NB4 (cell line): ENCODE data around the gene MBD3L5.

Experiments
- MYC ChIP-seq: IDR thresholded peaks from 2 replicates; pipeline ENCODE4 v1.6.1; 2011; ENCODE audit warnings: low read depth, low read length
- TF ChIP-seq, protein P1 (sequence below): IDR thresholded peaks from one replicate; pipeline ENCODE4 v1.5.1; 2012; ENCODE audit warnings: low read depth, low read length

DNA sequence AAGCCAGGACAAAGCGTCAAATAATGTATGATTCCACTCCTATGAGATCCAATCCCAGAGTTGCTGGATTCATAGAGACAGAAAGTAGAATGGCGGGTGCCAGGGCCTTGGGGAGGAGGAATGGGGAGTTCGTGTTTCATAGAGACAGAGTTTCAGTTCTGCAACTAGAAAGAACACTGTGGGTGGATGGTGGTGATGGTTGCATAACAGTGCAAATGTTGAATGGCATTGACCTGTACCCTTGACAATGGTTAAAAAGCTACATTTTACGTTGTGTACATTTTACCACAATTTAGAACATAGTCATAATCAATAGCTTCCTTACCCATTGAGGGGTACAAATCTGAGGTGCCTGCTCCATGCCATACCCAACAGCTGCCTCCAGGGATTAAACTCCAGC lies 42.5 kb upstream of the MBD3L5 start:
- no peak for TF ChIP-seq MYC
- TF ChIP-seq, protein P1, sequence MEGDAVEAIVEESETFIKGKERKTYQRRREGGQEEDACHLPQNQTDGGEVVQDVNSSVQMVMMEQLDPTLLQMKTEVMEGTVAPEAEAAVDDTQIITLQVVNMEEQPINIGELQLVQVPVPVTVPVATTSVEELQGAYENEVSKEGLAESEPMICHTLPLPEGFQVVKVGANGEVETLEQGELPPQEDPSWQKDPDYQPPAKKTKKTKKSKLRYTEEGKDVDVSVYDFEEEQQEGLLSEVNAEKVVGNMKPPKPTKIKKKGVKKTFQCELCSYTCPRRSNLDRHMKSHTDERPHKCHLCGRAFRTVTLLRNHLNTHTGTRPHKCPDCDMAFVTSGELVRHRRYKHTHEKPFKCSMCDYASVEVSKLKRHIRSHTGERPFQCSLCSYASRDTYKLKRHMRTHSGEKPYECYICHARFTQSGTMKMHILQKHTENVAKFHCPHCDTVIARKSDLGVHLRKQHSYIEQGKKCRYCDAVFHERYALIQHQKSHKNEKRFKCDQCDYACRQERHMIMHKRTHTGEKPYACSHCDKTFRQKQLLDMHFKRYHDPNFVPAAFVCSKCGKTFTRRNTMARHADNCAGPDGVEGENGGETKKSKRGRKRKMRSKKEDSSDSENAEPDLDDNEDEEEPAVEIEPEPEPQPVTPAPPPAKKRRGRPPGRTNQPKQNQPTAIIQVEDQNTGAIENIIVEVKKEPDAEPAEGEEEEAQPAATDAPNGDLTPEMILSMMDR = no peak
